Measurements from ENCODE around the gene GABBR2.
"Not testable (repeated sequence)": the region's sequence is repeated elsewhere in the genome, so short reads cannot be mapped to it uniquely, and the experiment has no call there.

GABBR2 gene

DNA sequence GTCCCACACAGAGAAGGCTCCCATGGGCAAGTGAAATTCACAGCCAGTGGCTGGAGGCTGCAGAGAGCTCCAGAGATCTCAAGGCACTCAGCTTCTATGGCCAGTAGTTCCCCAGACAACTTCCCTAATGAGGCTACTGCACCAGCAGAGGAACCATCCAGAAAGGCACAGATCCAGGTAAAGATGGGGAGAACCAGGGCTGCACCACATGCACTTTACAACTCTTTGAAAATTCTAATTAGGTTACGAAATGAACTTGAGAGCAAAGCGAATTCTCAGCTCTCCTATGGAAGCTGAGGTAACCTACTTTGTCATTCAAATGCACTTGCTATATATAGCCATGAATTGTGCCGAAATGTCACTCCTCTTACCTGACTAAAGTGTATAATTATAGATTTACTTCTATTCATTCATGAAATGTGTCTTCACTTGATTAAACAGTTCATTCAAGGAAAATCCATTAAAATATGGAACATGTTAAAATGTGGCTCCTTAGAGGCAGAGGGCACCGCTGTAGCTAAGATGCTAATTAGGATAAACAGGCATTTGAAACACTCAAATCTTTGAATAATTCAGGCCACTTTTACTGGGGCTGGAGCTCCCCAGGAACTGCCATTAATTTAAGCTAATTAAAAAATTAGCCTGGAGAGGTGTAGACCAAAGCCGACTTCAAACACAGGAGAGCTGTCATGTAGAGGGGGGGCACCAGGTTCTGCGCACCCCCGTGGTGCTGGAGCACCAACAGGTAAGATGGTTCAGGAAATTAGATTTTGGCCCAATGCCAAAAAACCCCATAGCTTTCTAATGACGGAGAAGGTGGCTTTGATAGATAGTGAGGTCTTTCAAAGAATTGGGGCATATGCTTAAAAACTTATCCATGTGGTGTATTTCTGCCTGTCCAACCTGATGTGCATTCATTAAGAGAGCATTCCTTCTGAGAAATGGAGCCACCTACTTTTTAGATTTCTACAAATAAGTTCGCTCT, 204.1 kb downstream of the GABBR2 start:
- no peak for DNase-seq

DNA sequence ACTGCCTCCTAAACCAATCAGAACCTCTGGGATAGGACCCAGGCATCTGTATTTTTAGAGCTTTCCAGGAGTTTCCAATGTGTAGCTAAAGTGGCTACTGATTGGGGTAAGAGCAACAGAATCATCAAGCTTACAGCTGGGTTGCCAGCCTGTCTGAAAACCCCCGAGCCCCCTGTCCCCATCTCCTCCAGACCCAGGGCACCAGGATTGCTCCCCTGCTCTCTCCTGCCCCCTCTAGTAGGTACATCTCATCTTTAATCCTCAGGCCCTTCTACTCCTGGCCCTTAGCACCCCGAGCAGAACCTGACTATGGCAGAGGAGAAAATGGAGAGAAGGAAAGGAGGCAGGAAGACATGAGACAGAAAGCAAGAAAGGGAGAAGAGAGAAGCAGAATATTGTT, 204.9 kb downstream of the GABBR2 start:
- DNase-seq: no peak

DNA sequence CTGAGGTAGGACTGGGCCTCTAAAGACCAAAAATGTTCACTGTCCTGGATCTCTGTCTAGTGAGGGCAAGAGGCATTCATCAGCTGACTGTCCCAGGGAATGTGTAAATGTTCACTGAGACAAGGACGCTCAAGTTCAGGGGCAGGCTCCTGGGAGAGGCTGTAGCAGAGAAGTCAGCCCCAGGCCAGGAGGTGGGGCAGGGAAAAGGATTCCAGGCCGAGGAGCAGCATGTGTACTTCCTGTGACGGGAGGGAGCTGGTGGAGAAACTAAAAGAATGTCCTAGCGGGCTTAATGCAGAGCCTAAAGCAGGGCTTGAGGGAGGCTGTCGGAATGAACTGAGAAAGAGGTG, 205.8 kb downstream of the GABBR2 start:
- no peak for DNase-seq

GRCh38 chr9:98502311-98502975, 206.3 kb downstream of the GABBR2 start:
- DNase-seq: no peak

GRCh38 chr9:98501819-98502218, 206.9 kb downstream of the GABBR2 start:
- no peak for DNase-seq

DNA sequence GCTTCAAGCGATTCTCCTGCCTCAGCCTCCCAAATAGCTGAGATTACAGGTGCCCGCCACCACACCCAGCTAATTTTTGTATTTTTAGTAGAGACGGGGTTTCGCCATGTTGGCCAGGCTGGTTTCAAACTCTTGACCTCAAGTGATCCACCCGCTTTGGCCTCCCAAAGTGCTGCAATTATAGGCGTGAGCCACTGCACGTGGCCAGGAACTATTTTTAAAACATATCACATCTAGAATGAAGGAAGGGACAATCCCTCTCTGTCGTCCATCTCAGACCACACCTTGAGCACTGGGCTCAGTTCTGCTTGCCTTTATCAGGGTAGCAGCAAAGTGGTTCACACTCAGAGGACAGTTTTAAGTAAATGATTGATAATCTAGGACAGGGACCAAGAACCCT, 207.5 kb downstream of the GABBR2 start:
- DNase-seq: not testable (repeated sequence)

DNA sequence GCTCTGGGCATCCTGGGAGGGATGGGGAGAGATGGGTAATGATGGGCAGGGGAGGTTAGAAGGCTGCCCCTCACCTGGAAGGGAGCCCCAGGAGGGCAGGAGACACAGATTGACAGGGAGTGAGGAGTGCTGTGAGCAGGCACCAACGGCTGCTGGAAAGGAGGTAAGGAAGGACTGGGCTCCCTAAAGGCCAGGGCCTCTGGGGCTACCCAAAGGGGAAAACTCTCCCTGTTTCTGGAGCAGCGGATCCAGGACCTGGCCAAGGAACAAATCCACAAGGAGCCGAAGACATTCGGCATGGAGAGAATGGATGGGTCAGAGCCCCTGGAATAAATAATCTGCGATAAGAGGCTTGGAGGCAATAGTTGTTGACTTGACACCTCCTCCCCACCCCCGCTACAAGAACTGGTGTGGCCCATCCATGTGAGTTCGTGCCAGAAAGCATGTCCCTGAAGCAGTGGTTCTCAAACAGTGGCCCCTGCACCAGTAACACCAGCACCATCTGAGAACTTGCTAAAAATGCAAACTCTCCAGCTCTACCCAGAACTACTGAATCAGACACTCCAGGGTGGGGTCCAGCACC, 208.3 kb downstream of the GABBR2 start:
- no peak for DNase-seq

DNA sequence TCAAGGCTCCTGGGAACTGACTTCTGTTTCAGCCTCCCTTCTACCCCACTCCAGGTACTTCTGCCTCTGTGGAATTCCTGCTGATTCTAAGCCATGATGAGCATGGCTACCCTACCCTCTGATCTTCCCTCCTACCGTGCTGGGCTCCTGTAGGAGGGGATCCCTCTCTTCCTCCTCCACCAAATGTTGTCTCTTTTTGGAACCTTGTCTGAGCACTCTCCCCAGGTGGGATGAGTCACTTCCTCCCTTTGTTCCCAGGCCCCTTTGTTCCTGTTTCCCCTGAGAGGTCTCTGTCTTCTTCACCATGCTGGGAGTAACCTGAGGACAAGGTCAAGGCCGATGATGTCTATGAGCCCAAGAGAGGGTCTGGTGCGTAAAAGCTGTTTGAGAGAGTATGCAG, 213.2 kb downstream of the GABBR2 start:
- no peak for DNase-seq

DNA sequence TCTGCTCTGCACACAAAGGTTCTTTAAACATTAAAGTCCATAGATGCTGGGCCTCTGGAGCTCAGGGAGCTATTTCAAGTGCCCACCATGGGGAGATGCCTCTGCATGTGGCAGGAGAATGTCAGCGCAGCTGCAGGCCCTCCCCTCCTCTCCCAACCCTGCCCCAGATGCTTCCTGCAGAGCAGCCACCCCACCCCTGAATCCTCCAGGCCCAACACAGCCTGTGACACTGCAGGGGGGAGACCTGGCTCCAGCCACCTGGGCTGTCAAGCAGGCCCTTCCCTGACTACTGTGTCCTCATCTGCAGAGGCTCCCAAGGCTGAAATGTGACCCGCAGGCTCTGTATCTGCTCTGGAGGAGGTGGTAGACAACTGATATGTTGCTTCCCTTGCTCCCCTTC, 213.9 kb downstream of the GABBR2 start:
- no peak for DNase-seq

DNA sequence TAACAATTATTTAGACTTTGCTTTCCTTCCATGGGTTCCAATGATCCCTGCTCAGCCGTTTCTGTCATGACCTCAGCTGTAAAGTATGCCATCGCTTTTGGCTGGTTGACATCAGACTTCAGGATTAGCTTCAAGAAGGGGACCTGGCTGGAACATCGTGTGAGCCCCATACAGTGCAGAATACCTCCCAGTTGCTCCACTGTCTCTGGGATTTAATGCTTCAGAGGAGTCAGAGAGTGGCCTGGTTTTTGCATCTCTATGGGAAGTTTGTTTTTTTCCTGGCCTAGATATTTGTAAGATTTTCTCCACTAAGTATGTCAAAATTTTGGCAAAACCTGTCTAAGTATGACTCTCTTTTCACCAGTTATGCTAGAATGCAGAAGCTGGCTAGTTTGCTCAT, 216.9 kb downstream of the GABBR2 start:
- DNase-seq: no peak

GRCh38 chr9:98491231-98491651, 217.5 kb downstream of the GABBR2 start:
- no peak for DNase-seq

- no peak for DNase-seq
Measured at GRCh38 chr9:98488571-98489312, 220.0 kb downstream of the GABBR2 start.

- DNase-seq: no peak
Measured at GRCh38 chr9:98485706-98486105, 223.0 kb downstream of the GABBR2 start.

DNA sequence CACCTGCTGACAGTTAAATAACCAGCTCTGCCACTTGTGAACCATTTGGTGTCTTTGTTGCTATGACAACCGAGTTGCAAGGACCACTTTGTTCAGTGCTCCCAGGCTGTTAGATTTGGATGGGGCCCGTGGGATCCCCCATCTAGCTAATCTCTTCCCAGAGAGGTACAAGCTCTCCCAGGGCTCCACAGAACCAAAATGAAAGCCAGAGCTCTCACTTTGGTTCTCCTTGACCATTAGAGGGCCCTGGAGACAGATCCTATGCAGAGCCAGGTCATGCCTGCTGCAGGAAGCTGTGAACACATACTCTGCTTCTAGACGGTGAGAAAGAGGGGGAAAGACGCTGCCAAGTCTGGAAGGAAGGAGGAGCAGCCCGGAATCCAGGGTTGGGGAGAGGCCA, 224.6 kb downstream of the GABBR2 start:
- no peak for DNase-seq

DNA sequence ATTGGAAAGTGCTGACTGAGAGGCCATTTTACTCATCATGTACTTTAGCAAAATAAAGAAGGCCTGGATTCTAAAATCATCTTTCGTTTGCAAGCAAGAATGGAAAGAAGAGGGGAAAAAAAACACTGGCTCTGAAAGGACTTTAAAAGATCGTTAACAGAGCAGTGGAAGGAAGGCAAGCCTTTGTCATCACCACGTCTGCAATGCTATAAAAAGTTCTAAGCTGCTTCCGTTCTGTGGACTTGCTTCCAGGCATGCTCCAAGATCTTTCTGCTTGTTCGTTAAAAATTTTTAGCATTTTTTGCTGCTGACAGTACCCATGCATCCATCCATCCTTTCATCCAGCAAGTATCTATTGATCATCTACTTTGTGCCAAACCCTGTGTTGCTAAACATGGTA, 226.5 kb downstream of the GABBR2 start:
- DNase-seq: no peak

- no peak for DNase-seq
Measured at GRCh38 chr9:98481676-98482075, 227.1 kb downstream of the GABBR2 start.

GRCh38 chr9:98479967-98480847, 228.5 kb downstream of the GABBR2 start:
- no peak for DNase-seq

GRCh38 chr9:98479449-98479848, 229.3 kb downstream of the GABBR2 start:
- no peak for DNase-seq

DNA sequence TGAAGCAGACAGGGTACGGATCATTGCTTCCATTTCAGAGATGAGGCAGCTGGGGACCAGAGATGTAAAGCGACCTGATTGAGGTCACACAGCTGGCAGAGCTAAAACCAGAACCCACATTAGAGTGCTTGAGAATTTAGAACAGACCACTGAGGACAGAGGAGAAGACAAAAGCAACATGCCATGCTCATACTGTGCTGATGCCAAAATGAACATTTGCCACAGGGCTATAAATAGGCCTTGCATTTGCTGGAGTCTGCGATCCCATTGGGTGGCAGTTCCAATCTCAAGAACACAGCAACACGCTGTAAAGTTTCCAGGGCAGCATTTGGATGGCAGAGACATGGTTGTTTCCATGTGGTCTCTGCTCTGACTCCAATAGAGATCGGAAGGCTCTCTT, 230.9 kb downstream of the GABBR2 start:
- DNase-seq: no peak

- DNase-seq: no peak
Measured at GRCh38 chr9:98472216-98472615, 236.5 kb downstream of the GABBR2 start.

DNA sequence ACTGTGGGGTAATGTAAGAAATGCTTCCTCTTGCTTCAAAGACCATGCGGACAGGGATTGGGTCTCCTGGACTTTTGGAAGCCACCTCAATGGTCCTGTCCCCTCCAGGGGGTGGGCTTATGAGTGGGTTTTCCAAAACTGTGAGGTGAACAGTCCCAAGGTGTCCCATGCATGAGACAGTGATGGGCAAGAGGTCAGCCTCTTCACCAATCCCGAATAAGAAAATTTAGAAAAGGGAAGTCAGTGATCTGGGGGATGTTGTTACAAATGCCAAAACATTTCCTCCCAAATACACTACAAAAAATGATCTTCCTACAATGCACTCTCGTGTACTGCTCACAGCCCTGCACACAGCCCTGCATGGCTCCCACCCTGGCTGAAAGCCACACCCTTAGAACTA, 237.6 kb downstream of the GABBR2 start:
- no peak for DNase-seq

DNA sequence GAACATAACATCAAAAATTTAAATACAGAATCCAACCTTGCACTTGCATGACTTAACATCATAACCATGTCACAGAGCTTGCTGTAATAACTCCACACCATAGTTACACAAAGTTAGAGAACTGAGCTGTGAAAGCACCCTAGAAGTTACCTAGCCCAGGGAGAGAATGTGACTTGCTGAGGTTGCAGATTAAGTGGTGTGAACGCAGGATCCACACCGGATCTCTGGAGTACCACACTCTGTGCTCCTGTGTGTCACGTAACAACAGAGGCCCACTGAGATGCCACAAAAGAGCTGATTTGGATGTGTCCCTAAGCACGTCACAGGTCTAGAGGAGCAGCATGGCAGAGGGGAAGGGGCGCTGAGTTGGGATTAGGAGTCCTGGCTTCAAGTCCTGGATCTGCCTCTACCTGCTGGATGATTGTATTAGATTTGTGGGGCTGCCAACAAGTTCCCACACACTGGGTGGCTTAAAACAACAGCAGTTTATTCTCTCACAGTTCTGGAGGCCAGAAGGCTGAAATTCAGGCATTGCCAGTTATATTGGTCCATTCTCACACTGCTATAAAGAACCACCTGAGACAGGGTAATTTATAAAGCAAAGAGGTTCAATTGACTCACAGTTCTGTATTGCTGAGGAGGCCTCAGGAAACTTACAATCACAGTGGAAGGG, 240.0 kb downstream of the GABBR2 start:
- DNase-seq: no peak
